H1 (cell line): Measurements from ENCODE around the gene ASS1. TPM values are rescaled to one million over a fixed set of nuclear protein-coding genes. Genes with fewer than 3 reads are reported as not detected.

Experiments
- CTCF ChIA-PET: fragments of 300-600 bp; sonication (Branson Sonifier 250); formaldehyde crosslinking; loops from one replicate; lab custom pipeline; 2021; ENCODE audit not compliant: partially characterized antibody; lab: Charles Lee
- POLR2A ChIA-PET: fragments of 300-600 bp; sonication (Branson Sonifier 250); formaldehyde crosslinking; loops from one replicate; lab custom pipeline; 2021; ENCODE audit warnings: inconsistent platforms; ENCODE audit not compliant: partially characterized antibody; lab: Charles Lee
- DNase-seq, 2 experiments: peaks; one replicate each; pipeline versions ENCODE4 v3.0.0 to v3.0.0-alpha.2; 2010 to 2022; ENCODE audit warnings: low spot score in 2 of 2, low read depth in 1 of 2, mixed read lengths in 1 of 2
- FAIRE-seq: peaks from 2 replicates; lab custom pipeline; 2011; peaks lifted over from hg19 to GRCh38; lab: Jason Lieb, UNC
- H2AFZ ChIP-seq: 2 replicates; pipeline ENCODE4 v1.8.1; 2012; ENCODE audit warnings: low read length, inconsistent platforms
- H2AK5ac ChIP-seq: 2 replicates; pipeline ENCODE4 v1.6.1; 2013; ENCODE audit warnings: low read depth, low read length
- H2BK120ac ChIP-seq: replicated peaks from 2 replicates; pipeline ENCODE3; 2013; ENCODE audit warnings: low read depth, low read length, inconsistent platforms
- H2BK12ac ChIP-seq: 2 replicates; pipeline ENCODE4 v1.6.1; 2013; ENCODE audit warnings: low read depth, low read length
- H2BK15ac ChIP-seq: 2 replicates; pipeline ENCODE4 v1.6.1; 2013; ENCODE audit warnings: low read length
- H2BK20ac ChIP-seq: 2 replicates; pipeline ENCODE4 v1.6.1; 2013; ENCODE audit warnings: low read length
- H2BK5ac ChIP-seq: 2 replicates; pipeline ENCODE4 v1.6.1; 2013; ENCODE audit warnings: low read depth, low read length
- H3K14ac ChIP-seq: 2 replicates; pipeline ENCODE4 v1.6.1; 2013; ENCODE audit warnings: inconsistent platforms; ENCODE audit not compliant: insufficient read length
- H3K18ac ChIP-seq: 2 replicates; pipeline ENCODE4 v1.6.1; 2013; ENCODE audit warnings: low read length; ENCODE audit errors: extremely low read depth
- H3K23ac ChIP-seq: 2 replicates; pipeline ENCODE4 v1.6.1; 2013; ENCODE audit warnings: inconsistent platforms; ENCODE audit not compliant: insufficient read length
- H3K23me2 ChIP-seq: 2 replicates; pipeline ENCODE4 v1.6.1; 2013; ENCODE audit warnings: low read depth, low read length
- H3K27ac ChIP-seq: 2 replicates; pipeline ENCODE4 v1.6.1; 2011; ENCODE audit warnings: low read depth, low read length, inconsistent platforms
- H3K27me3 ChIP-seq, 4 experiments: replicated peaks in 1 of 4; 1 replicate in 1 of 4; 2 replicates in 3 of 4; pipeline versions ENCODE4 v1.6.1 to v1.8.1; 2011 to 2013; ENCODE audit warnings: low read length in 3 of 4, mild to moderate bottlenecking in 3 of 4, inconsistent platforms in 2 of 4, mixed read lengths in 2 of 4, moderate library complexity in 1 of 4; ENCODE audit not compliant: control insufficient read depth in 3 of 4, insufficient read depth in 3 of 4; ENCODE audit errors: extremely low read depth in 1 of 4
- H3K36me3 ChIP-seq, 4 experiments: 2 replicates each; pipeline versions ENCODE4 v1.6.1 to v1.8.1; 2011 to 2013; ENCODE audit warnings: mild to moderate bottlenecking in 4 of 4, low read length in 3 of 4, moderate library complexity in 2 of 4, control low read depth in 1 of 4, inconsistent platforms in 1 of 4; ENCODE audit not compliant: insufficient read depth in 4 of 4, control insufficient read depth in 2 of 4
- H3K4ac ChIP-seq: replicated peaks from 2 replicates; pipeline ENCODE3; 2013; ENCODE audit warnings: low read length, low read depth, mixed read lengths, inconsistent platforms; ENCODE audit not compliant: insufficient read length
- H3K4me1 ChIP-seq, 4 experiments: replicated peaks in 1 of 4; 1 replicate in 1 of 4; 2 replicates in 3 of 4; pipeline versions ENCODE4 v1.6.1 to v1.8.1; 2011 to 2013; ENCODE audit warnings: low read length in 3 of 4, inconsistent platforms in 2 of 4, mixed read lengths in 1 of 4; ENCODE audit not compliant: insufficient read depth in 4 of 4, control insufficient read depth in 3 of 4
- H3K4me2 ChIP-seq, 2 experiments: 2 replicates each; pipeline versions ENCODE4 v1.6.1 to v1.8.1; 2011 to 2013; ENCODE audit warnings: low read depth in 2 of 2, low read length in 2 of 2, control low read depth in 1 of 2, inconsistent platforms in 1 of 2, mild to moderate bottlenecking in 1 of 2; ENCODE audit not compliant: insufficient read depth in 1 of 2
- H3K4me3 ChIP-seq, 4 experiments: fragments of 200-600, 300-600 bp in 1 of 4; sonication (generic), shearing (Covaris generic), sonication (Bioruptor Twin) in 1 of 4; 2 replicates each; pipeline versions ENCODE4 v1.5.1 to v1.8.1; 2011 to 2016; ENCODE audit warnings: low read length in 4 of 4, low read depth in 3 of 4, control low read depth in 2 of 4, inconsistent platforms in 2 of 4, mild to moderate bottlenecking in 2 of 4, mixed read lengths in 1 of 4, moderate library complexity in 1 of 4; ENCODE audit not compliant: insufficient read depth in 2 of 4; ENCODE audit errors: extremely low read depth in 1 of 4
- H3K56ac ChIP-seq: replicated peaks from 2 replicates; pipeline ENCODE3; 2013; ENCODE audit warnings: low read depth, mild to moderate bottlenecking, mixed read lengths, low read length, inconsistent platforms; ENCODE audit not compliant: insufficient read length
- H3K79me1 ChIP-seq: 2 replicates; pipeline ENCODE4 v1.6.1; 2013; ENCODE audit warnings: low read depth, low read length, control low read depth
- H3K79me2 ChIP-seq, 2 experiments: 2 replicates each; pipeline versions ENCODE4 v1.6.1 to v1.8.1; 2012 to 2013; ENCODE audit warnings: low read length in 2 of 2, mild to moderate bottlenecking in 2 of 2, inconsistent platforms in 1 of 2; ENCODE audit not compliant: insufficient read depth in 2 of 2, control insufficient read depth in 1 of 2
- H3K9ac ChIP-seq, 4 experiments: replicated peaks in 1 of 4; 1 replicate in 1 of 4; 2 replicates in 3 of 4; pipeline versions ENCODE4 v1.6.1 to v1.8.1; 2011 to 2013; ENCODE audit warnings: low read depth in 3 of 4, low read length in 3 of 4, control low read depth in 2 of 4, mild to moderate bottlenecking in 2 of 4, moderate library complexity in 2 of 4, inconsistent platforms in 1 of 4; ENCODE audit errors: extremely low read depth in 1 of 4
- H3K9me3 ChIP-seq, 2 experiments: 2 replicates each; pipeline versions ENCODE4 v1.6.1 to v1.8.1; 2012 to 2013; ENCODE audit warnings: mild to moderate bottlenecking in 2 of 2, moderate library complexity in 2 of 2, control low read depth in 1 of 2, inconsistent platforms in 1 of 2, low read depth in 1 of 2, low read length in 1 of 2, mixed read lengths in 1 of 2; ENCODE audit not compliant: insufficient read depth in 2 of 2
- H4K20me1 ChIP-seq, 2 experiments: replicated peaks in 1 of 2; 2 replicates each; pipeline versions ENCODE3 to v1.8.1; 2011 to 2013; ENCODE audit warnings: inconsistent platforms in 2 of 2, low read length in 2 of 2, mild to moderate bottlenecking in 1 of 2; ENCODE audit not compliant: insufficient read depth in 2 of 2, control insufficient read depth in 1 of 2
- H4K5ac ChIP-seq: 2 replicates; pipeline ENCODE4 v1.6.1; 2013; ENCODE audit warnings: low read length, low read depth, mixed read lengths, inconsistent platforms; ENCODE audit not compliant: insufficient read length
- H4K8ac ChIP-seq: 2 replicates; pipeline ENCODE4 v1.8.0; 2013; ENCODE audit warnings: mild to moderate bottlenecking, moderate library complexity, low read length, inconsistent platforms; ENCODE audit not compliant: insufficient read depth; ENCODE audit errors: extremely low read depth
- H4K91ac ChIP-seq: replicated peaks from 2 replicates; pipeline ENCODE3; 2013; ENCODE audit warnings: low read length, mixed read lengths, inconsistent platforms; ENCODE audit not compliant: insufficient read length
- CBX5 ChIP-seq: fragments of 300-800, 300-1000 bp; sonication (generic); IDR thresholded peaks from 2 replicates; pipeline ENCODE4 v1.7.1; 2016; ENCODE audit warnings: antibody characterized with exemption, low read length, low read depth
- CBX8 ChIP-seq: fragments of 300-800, 300-1000 bp; sonication (generic); IDR thresholded peaks from 2 replicates; pipeline ENCODE4 v1.7.1; 2016; ENCODE audit warnings: low read depth, low read length, borderline replicate concordance
- GTF2F1 ChIP-seq: IDR thresholded peaks from 2 replicates; pipeline ENCODE4 v1.6.1; 2012; ENCODE audit warnings: low read depth, low read length, improper control_type of control experiment, borderline replicate concordance
- HDAC6 ChIP-seq: IDR thresholded peaks from one replicate; pipeline ENCODE4 v1.7.1; 2012; ENCODE audit warnings: low read depth, mild to moderate bottlenecking, inconsistent platforms, low read length, moderate library complexity
- JUN ChIP-seq: IDR thresholded peaks from 2 replicates; pipeline ENCODE4 v1.6.1; 2011; ENCODE audit warnings: low read depth, mild to moderate bottlenecking, improper control_type of control experiment, low read length
- JUND ChIP-seq: IDR thresholded peaks from 2 replicates; pipeline ENCODE4 v1.6.1; 2011; ENCODE audit warnings: mild to moderate bottlenecking, improper control_type of control experiment, low read length
- MAFK ChIP-seq: IDR thresholded peaks from 2 replicates; pipeline ENCODE4 v1.6.1; 2012; ENCODE audit warnings: low read depth, mild to moderate bottlenecking, improper control_type of control experiment, low read length
- POU5F1 ChIP-seq: IDR thresholded peaks from 2 replicates; pipeline ENCODE4 v1.6.1; 2011; ENCODE audit warnings: low read depth, mild to moderate bottlenecking, low read length, moderate library complexity
- RFX5 ChIP-seq: IDR thresholded peaks from 2 replicates; pipeline ENCODE4 v1.6.1; 2011; ENCODE audit warnings: low read depth, low read length, improper control_type of control experiment, borderline replicate concordance
- SIRT6 ChIP-seq: IDR thresholded peaks from one replicate; pipeline ENCODE4 v1.7.1; 2012; ENCODE audit warnings: low read length, inconsistent platforms
- TAF7 ChIP-seq: optimal IDR thresholded peaks from 2 replicates; pipeline ENCODE3; 2011; ENCODE audit warnings: low read depth, mild to moderate bottlenecking, inconsistent platforms, low read length, moderate library complexity, borderline replicate concordance
- TBP ChIP-seq: IDR thresholded peaks from 2 replicates; pipeline ENCODE4 v1.6.1; 2011; ENCODE audit warnings: low read depth, low read length, improper control_type of control experiment
- WGBS, 2 experiments: shearing (Covaris generic) in 1 of 2; methylation state at CpG; one replicate each; pipeline versions ENCODE4 v1.1.6 to v1.1.7; 2013 to 2015; ENCODE audit warnings: low lambda C conversion rate in 2 of 2, mixed read lengths in 2 of 2, inconsistent platforms in 1 of 2, low coverage in 1 of 2, missing lambda C conversion rate in 1 of 2; ENCODE audit not compliant: insufficient replicate concordance in 2 of 2, insufficient coverage in 1 of 2, insufficient read length in 1 of 2; ENCODE audit errors: extremely low coverage in 1 of 2, missing lambda C conversion rate in 1 of 2; 5-methylcytosine and 5-hydroxymethylcytosine counted together
- polyA plus RNA-seq, 7 experiments: library from polyadenylated mRNA; depleted of rRNA in 3 of 7; stranded (reverse) in 5 of 7; unstranded in 2 of 7; fragments of >200 nt in 5 of 7; fragments of 200-250 nt in 2 of 7; gene quantifications; 1 replicate in 5 of 7; 2 replicates in 1 of 7; 4 replicates in 1 of 7; pipeline versions ENCODE4 v1.2.1 to v1.2.3, GENCODE V29; 2011 to 2013; ENCODE audit warnings: missing spikeins in 2 of 7, mixed read lengths in 2 of 7
- total RNA-seq: library from RNA; stranded (reverse); fragmentation: NEBNext Ultra II Directional; extraction: Animal tissue kit (Norgen Biotek cat#: 25700); gene quantifications from 2 replicates; pipeline ENCODE4 v1.2.1, GENCODE V29; 2021

ASS1 gene
- total and polyA plus RNA-seq, 2 of the 8 experiments (the other 6 are each of a cell fraction or from before 2014, with no cell fraction given) = 108 to 296 TPM

GRCh38 chr9:130488621-130489330 is 44.0 kb downstream of the ASS1 start:
- no peak overlapping the region for H4K91ac ChIP-seq
- H3K14ac ChIP-seq = no peak overlapping the region
- no peak overlapping the region for H2AK5ac ChIP-seq
- H3K4ac ChIP-seq = no peak overlapping the region
- H3K36me3 ChIP-seq = peaks cover 0 to 39% (median 2%) of the 10 kb centered on the region in 4 experiments; a peak in 3 of 8 replicates
- H3K18ac ChIP-seq = no peak overlapping the region
- no peak overlapping the region for H3K23ac ChIP-seq
- no peak overlapping the region for H4K5ac ChIP-seq
- no peaks in the 10 kb centered on the region for H3K79me2 ChIP-seq
- no peak overlapping the region for H3K4me3 ChIP-seq
- no peak overlapping the region for H2BK15ac ChIP-seq
- no peaks in the 10 kb centered on the region; the same call in 1 of the 2 replicates for H3K79me1 ChIP-seq
- H3K9me3 ChIP-seq = no peaks in the 10 kb centered on the region
- 80% methylated on average over 8 of the region's 18 CpGs; no CpG with 5 or more reads in 1 of the 2 experiments for WGBS, 2 experiments
- no peaks in the 10 kb centered on the region for H3K23me2 ChIP-seq
- TF ChIP-seq RFX5 = no peak
- no peak for TF ChIP-seq MAFK
- no peak for TF ChIP-seq CBX8
- TF ChIP-seq GTF2F1 = no peak
- TF ChIP-seq SIRT6 = no peak
- TF ChIP-seq JUND = no peak
- no peak for TF ChIP-seq HDAC6
- no peak for TF ChIP-seq TAF7
- no peak for TF ChIP-seq TBP
- no peak for TF ChIP-seq CBX5
- TF ChIP-seq POU5F1 = no peak
- no peak for TF ChIP-seq JUN
- no peak overlapping the region for H3K27ac ChIP-seq
- ChIA-PET CTCF (interaction anchor here (0.7 to 1.8 kb wide), 6 partner anchors 14 to 213 kb away, joined by 3 to 5 read pairs (median 4); no protein-coding TSS in a partner anchor), POLR2A (interaction anchor here (0.8 to 1.3 kb wide), 5 partner anchors 13 to 178 kb away, joined by 3 read pairs; partner anchors contain the start of gene FUBP3)
- H4K8ac ChIP-seq = peak overlapping the region; percentile 72; the same call in 1 of the 2 replicates
- no peak overlapping the region; the same call in 1 of the 2 replicates for H2BK5ac ChIP-seq
- H3K4me1 ChIP-seq = no peaks in the 10 kb centered on the region
- no peak overlapping the region for H3K9ac ChIP-seq
- no peaks in the 10 kb centered on the region for H3K27me3 ChIP-seq
- DNase-seq (no peak), FAIRE-seq (no peak)
- H3K56ac ChIP-seq = no peak overlapping the region
- no peaks in the 10 kb centered on the region for H4K20me1 ChIP-seq
- no peak overlapping the region for H2BK120ac ChIP-seq
- no peak overlapping the region for H2BK20ac ChIP-seq
- no peak overlapping the region for H3K4me2 ChIP-seq
- no peak overlapping the region for H2BK12ac ChIP-seq
- H2AFZ ChIP-seq = no peak overlapping the region
